Breast epithelium (tissue), 4 donors: ENCODE measurements around the gene DUS4L. TPM values are rescaled to one million over a fixed set of nuclear protein-coding genes. Genes with fewer than 3 reads are reported as not detected.
A peak's percentile ranks its signal among the peaks of the same experiment; 100 is the strongest.

Experiments used
- DNase-seq, 2 donors: peaks; one replicate each; pipeline ENCODE4 v3.0.0-alpha.2; 2019; ENCODE audit warnings: low spot score in 2 of 2
- H3K27ac ChIP-seq, 2 donors: fragments of 200-600 bp; sonication (generic) in 1 of 2; one replicate each; pipeline ENCODE4 v1.5.1; 2016 to 2019; ENCODE audit warnings: mild to moderate bottlenecking in 1 of 2
- H3K27me3 ChIP-seq, 2 donors: fragments of 200-600 bp; sonication (generic) in 1 of 2; one replicate each; pipeline versions ENCODE4 v1.5.1 to v1.6.0; 2017 to 2019; ENCODE audit warnings: control low read depth in 1 of 2, mild to moderate bottlenecking in 1 of 2
- H3K36me3 ChIP-seq: fragments of 200-600 bp; one replicate; pipeline ENCODE4 v1.5.1; 2019
- H3K4me1 ChIP-seq, 2 donors: fragments of 200-600 bp; sonication (generic); one replicate each; pipeline ENCODE4 v1.5.1; 2016 to 2019; ENCODE audit warnings: control low read depth in 1 of 2
- H3K4me3 ChIP-seq, 3 donors: fragments of 200-600 bp; sonication (generic); 1 replicate in 2 of 3; 2 replicates in 1 of 3; pipeline ENCODE4 v1.5.1; 2016 to 2019; ENCODE audit warnings: mild to moderate bottlenecking in 3 of 3, moderate library complexity in 2 of 3
- H3K9me3 ChIP-seq, 2 donors: fragments of 200-600 bp; sonication (generic) in 1 of 2; one replicate each; pipeline ENCODE4 v1.5.1; 2016 to 2019; ENCODE audit warnings: control low read depth in 1 of 2
- POLR2A ChIP-seq: fragments of 450-650 bp; IDR thresholded peaks from one replicate; pipeline ENCODE4 v1.6.1; 2016; ENCODE audit warnings: antibody characterized with exemption, mild to moderate bottlenecking, moderate library complexity
- POLR2AphosphoS5 ChIP-seq, 3 donors: sonication (generic); formaldehyde crosslinking; IDR thresholded peaks; one replicate each; pipeline ENCODE4 v1.6.1; 2017; ENCODE audit warnings: antibody characterized with exemption in 3 of 3
- intact Hi-C: fragments of 100-400 bp; cut with DNase I; formaldehyde crosslinking; loops from one replicate; pipeline ENCODE4 v1.15.1; 2023; ENCODE audit warnings: low total_unique reads
- total RNA-seq, 3 donors: library from RNA; depleted of rRNA; stranded (reverse); fragments of >200 nt; gene quantifications; one replicate each; pipeline ENCODE4 v1.1.0, GENCODE V29; 2016
- TF ChIP-seq, protein P1 (sequence below), 3 donors: fragments of 450-650 bp; IDR thresholded peaks; one replicate each; pipeline ENCODE4 v1.5.1; 2016 to 2017; ENCODE audit warnings: antibody characterized with exemption in 3 of 3, mild to moderate bottlenecking in 3 of 3, moderate library complexity in 3 of 3

Gene DUS4L, protein sequence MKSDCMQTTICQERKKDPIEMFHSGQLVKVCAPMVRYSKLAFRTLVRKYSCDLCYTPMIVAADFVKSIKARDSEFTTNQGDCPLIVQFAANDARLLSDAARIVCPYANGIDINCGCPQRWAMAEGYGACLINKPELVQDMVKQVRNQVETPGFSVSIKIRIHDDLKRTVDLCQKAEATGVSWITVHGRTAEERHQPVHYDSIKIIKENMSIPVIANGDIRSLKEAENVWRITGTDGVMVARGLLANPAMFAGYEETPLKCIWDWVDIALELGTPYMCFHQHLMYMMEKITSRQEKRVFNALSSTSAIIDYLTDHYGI
- total RNA-seq, result 10 to 100 TPM in 1 of 3 donors, 1 to 10 TPM in 2; 6.6 to 10.5 (median 9.0) TPM

DNA sequence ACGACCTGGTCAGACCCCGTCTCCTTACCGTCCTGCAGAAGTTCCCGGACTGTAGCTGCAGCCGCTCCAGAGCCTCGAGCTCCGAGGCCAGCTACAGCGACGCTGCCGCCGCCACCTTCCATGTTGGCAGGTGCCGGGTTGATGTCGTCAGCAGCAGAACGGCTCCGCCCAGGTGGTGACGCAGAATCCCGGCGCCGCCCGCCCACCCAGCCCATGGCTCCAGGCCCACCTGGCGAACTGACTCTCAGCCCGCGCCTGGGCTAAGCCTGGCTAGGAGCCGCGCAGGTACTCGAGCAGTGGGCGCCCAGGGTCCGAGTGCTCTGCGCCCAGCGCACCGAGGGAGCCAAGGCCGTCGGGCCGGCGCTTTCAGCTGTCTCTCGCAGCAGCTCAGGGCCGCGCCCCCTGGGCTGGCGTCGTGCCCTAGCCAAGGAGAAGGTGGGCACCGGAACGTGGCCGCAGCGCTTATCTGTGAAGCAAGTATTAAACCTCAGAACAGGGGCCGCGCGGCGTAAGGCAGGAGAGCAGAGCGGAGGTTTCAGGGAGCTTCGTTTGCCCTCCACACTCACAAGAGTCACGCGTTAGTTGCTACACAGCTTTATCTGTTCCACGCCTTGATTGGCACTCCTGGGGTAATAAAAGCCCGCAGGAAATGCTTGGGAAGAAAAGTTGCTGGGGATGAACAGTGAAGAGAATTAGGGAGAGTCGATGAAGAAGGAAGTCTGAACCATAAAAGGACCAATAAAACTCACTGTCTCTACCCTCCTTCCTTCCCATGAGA, at the start of gene DUS4L, which contains the start of gene COG5:
TSS of gene DUS4L (plus strand) at position 197 of the 778 bp plus-strand sequence. CDS start 3,100 bp downstream, outside the sequence.
TSS of gene COG5 (minus strand) at position 146 of the 778 bp plus-strand sequence. CDS start at position 122, 24 bp downstream.
- no peaks in the 10 kb centered on the region for H3K9me3 ChIP-seq
- H3K27ac ChIP-seq, result peak within 1 kb of the TSS; percentile 95 to 99
- TF ChIP-seq, protein P1, sequence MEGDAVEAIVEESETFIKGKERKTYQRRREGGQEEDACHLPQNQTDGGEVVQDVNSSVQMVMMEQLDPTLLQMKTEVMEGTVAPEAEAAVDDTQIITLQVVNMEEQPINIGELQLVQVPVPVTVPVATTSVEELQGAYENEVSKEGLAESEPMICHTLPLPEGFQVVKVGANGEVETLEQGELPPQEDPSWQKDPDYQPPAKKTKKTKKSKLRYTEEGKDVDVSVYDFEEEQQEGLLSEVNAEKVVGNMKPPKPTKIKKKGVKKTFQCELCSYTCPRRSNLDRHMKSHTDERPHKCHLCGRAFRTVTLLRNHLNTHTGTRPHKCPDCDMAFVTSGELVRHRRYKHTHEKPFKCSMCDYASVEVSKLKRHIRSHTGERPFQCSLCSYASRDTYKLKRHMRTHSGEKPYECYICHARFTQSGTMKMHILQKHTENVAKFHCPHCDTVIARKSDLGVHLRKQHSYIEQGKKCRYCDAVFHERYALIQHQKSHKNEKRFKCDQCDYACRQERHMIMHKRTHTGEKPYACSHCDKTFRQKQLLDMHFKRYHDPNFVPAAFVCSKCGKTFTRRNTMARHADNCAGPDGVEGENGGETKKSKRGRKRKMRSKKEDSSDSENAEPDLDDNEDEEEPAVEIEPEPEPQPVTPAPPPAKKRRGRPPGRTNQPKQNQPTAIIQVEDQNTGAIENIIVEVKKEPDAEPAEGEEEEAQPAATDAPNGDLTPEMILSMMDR (IDR thresholded peaks at IDR 0.05), result no peak
- TF ChIP-seq POLR2A (no peak), POLR2AphosphoS5 (IDR thresholded peaks at IDR 0.05) (peak; percentile 72 to 90 (median 81))
- H3K36me3 ChIP-seq, result no peaks in the 10 kb centered on the region
- no peaks in the 10 kb centered on the region for H3K4me1 ChIP-seq
- intact Hi-C loops, result no loop called here
- DNase-seq, result peak; percentile 66 to 83
- H3K4me3 ChIP-seq, result peak within 1 kb of the TSS; percentile 80 to 99 (median 86)
- no peaks in the 10 kb centered on the region for H3K27me3 ChIP-seq

DNA sequence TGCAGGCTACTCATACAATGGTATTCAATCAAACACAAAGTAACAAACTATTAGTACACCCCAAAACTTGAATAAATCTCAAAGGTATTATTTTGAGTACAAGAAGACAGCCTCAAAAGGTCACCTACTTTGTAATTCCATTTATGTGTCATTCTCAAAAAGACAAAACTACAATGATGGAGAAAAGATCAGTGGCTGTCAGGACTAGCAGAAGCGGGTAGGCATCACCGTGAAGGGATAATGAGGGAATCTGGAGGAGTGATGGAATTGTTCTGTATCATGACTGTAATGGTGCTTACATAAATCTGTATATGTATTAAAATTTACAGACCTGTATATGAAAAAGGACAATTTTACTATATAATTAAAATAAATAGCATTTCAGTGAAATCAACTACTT, 37.1 kb upstream of the DUS4L start:
- no peak for DNase-seq
- Histone ChIP-seq H3K9me3 (no peaks in the 10 kb centered on the region), H3K36me3 (no peaks in the 10 kb centered on the region), H3K27ac (no peak overlapping the region), H3K4me1 (no peaks in the 10 kb centered on the region), H3K4me3 (no peak overlapping the region), H3K27me3 (no peaks in the 10 kb centered on the region)
- no peak for TF ChIP-seq POLR2AphosphoS5 (IDR thresholded peaks at IDR 0.05)
- no peak for TF ChIP-seq POLR2A
- intact Hi-C loops, result no loop called here

DNA sequence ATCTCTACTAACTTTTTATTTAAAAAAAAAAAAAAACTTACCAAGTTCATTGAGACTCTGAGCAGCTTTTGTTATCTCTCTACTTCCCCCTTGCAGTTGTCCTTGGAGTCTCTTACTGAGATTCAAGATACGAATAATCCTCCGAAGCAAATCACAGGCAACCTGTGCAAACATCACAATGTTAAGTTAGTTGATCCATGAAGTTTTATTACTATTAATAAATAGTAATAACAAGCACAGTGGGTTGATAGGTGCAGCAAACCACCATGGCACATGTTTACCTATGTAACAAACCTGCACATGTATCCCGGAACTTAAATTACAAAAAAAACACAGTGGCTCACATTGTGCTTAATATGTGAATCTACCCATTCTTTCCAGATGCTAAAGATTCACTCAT, 36.6 kb upstream of the DUS4L start:
- TF ChIP-seq, protein P1 (IDR thresholded peaks at IDR 0.05), result no peak
- TF ChIP-seq POLR2A (no peak), POLR2AphosphoS5 (IDR thresholded peaks at IDR 0.05) (no peak)
- no peak overlapping the region for H3K27ac ChIP-seq
- H3K36me3 ChIP-seq, result no peaks in the 10 kb centered on the region
- H3K4me3 ChIP-seq, result no peak overlapping the region
- no peaks in the 10 kb centered on the region for H3K9me3 ChIP-seq
- no peaks in the 10 kb centered on the region for H3K27me3 ChIP-seq
- H3K4me1 ChIP-seq, result no peaks in the 10 kb centered on the region
- intact Hi-C loops, result no loop called here
- no peak for DNase-seq

DNA sequence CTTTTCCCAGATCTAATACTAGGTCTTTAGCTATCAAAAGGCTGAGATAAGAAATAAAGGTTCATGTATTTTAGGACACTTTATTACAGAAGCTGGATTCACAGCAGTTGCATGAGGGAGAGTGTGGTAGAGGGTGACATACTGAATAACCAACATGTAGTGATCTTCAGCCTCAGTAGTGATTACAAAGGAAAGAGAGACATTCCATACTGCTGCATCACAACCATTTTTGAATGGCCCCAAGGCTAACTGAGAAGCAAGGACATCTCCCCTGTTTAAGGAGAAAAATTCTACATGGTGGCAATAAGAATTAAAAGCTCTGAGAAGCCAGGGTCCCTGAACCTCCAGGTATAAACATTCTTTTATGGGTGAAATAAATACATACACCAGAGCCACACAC, 35.3 kb upstream of the DUS4L start:
- DNase-seq, result no peak
- intact Hi-C loops, result no loop called here
- no peaks in the 10 kb centered on the region for H3K36me3 ChIP-seq
- no peaks in the 10 kb centered on the region for H3K27me3 ChIP-seq
- no peaks in the 10 kb centered on the region for H3K4me1 ChIP-seq
- no peak overlapping the region for H3K4me3 ChIP-seq
- H3K27ac ChIP-seq, result no peak overlapping the region
- H3K9me3 ChIP-seq, result no peaks in the 10 kb centered on the region
- TF ChIP-seq, protein P1 (IDR thresholded peaks at IDR 0.05), result no peak
- TF ChIP-seq POLR2AphosphoS5 (IDR thresholded peaks at IDR 0.05), result no peak
- TF ChIP-seq POLR2A, result no peak

DNA sequence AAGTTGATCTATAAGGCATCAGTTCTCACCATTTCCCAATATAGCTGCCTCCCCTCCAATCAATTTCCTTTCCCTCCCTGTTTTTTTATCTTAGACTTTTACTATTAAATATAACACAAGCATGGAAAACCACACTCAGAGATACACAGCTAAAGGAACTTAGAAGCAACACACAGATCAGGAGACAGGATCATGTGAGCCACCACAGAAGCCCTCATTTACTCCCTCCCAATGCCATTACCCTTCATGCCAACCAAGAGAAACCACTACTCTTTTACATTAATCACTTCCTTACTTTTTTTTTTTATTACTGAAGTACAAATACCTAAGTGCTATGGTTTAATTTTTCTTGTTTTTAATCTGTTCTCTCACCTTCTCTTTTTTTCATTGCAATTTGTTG, 33.0 kb upstream of the DUS4L start:
- no peak overlapping the region for H3K27ac ChIP-seq
- H3K27me3 ChIP-seq, result no peaks in the 10 kb centered on the region
- DNase-seq, result no peak
- H3K36me3 ChIP-seq, result no peaks in the 10 kb centered on the region
- intact Hi-C loops, result no loop called here
- no peaks in the 10 kb centered on the region for H3K9me3 ChIP-seq
- H3K4me3 ChIP-seq, result no peak overlapping the region
- H3K4me1 ChIP-seq, result no peaks in the 10 kb centered on the region
- no peak for TF ChIP-seq POLR2A
- TF ChIP-seq, protein P1 (IDR thresholded peaks at IDR 0.05), result no peak
- TF ChIP-seq POLR2AphosphoS5 (IDR thresholded peaks at IDR 0.05), result no peak
